GM21723 (cell line): ENCODE measurements around the gene DAB2IP.

Source experiments
- ATAC-seq: cut with Tn5 transposase; IDR thresholded peaks from one replicate; pipeline ENCODE4 v1.9.1; 2021; ENCODE audit warnings: mild to moderate bottlenecking, moderate library complexity; ENCODE audit not compliant: unreplicated experiment

The DAB2IP gene

GRCh38 chr9:121662359-121662758, 10.9 kb downstream of the DAB2IP start:
- ATAC-seq, result no peak

- no peak for ATAC-seq
These were observed 11.6 kb downstream of the DAB2IP start for GRCh38 chr9:121662891-121663580.

- no peak for ATAC-seq
These were observed 12.2 kb downstream of the DAB2IP start for GRCh38 chr9:121663591-121663990.

- no peak for ATAC-seq
These were observed 14.9 kb downstream of the DAB2IP start for GRCh38 chr9:121666294-121666693.

GRCh38 chr9:121667214-121667613, 15.8 kb downstream of the DAB2IP start:
- ATAC-seq, result no peak

- no peak for ATAC-seq
These were observed 16.5 kb downstream of the DAB2IP start for GRCh38 chr9:121667890-121668289.

GRCh38 chr9:121670431-121670830, 19.0 kb downstream of the DAB2IP start:
- ATAC-seq, result no peak

- ATAC-seq, result no peak
These were observed 20.2 kb downstream of the DAB2IP start for GRCh38 chr9:121671612-121672155.

GRCh38 chr9:121672213-121672612, 20.8 kb downstream of the DAB2IP start:
- ATAC-seq, result no peak

- ATAC-seq, result no peak
These were observed 21.6 kb downstream of the DAB2IP start for GRCh38 chr9:121672986-121673385.

- no peak for ATAC-seq
These were observed 22.1 kb downstream of the DAB2IP start for GRCh38 chr9:121673576-121673975.

GRCh38 chr9:121674017-121674416, 22.6 kb downstream of the DAB2IP start:
- ATAC-seq, result no peak

GRCh38 chr9:121674952-121675351, 23.5 kb downstream of the DAB2IP start:
- no peak for ATAC-seq

GRCh38 chr9:121675381-121675780, 23.9 kb downstream of the DAB2IP start:
- ATAC-seq, result no peak

- no peak for ATAC-seq
These were observed 24.8 kb downstream of the DAB2IP start for GRCh38 chr9:121675969-121676822.

- ATAC-seq, result no peak
These were observed 25.5 kb downstream of the DAB2IP start for GRCh38 chr9:121676926-121677325.

- no peak for ATAC-seq
These were observed 27.1 kb downstream of the DAB2IP start for GRCh38 chr9:121678501-121679022.

GRCh38 chr9:121679901-121680635, 28.6 kb downstream of the DAB2IP start:
- ATAC-seq, result no peak

- no peak for ATAC-seq
These were observed 30.0 kb downstream of the DAB2IP start for GRCh38 chr9:121681404-121681803.

GRCh38 chr9:121682201-121682600, 30.8 kb downstream of the DAB2IP start:
- no peak for ATAC-seq

GRCh38 chr9:121682926-121683515, 31.6 kb downstream of the DAB2IP start:
- no peak for ATAC-seq
